GM18520 (cell line): ENCODE results near the gene SCCPDH.

Source experiments
- ATAC-seq: cut with Tn5 transposase; IDR thresholded peaks from one replicate; pipeline ENCODE4 v1.9.1; 2021; ENCODE audit not compliant: unreplicated experiment

Gene SCCPDH

GRCh38 chr1:246782120-246782900, 58.1 kb downstream of the SCCPDH start:
- no peak for ATAC-seq

- no peak for ATAC-seq
Observed at GRCh38 chr1:246784621-246785493, 60.6 kb downstream of the SCCPDH start.

- ATAC-seq, result no peak
Observed at GRCh38 chr1:246785494-246786111, 61.4 kb downstream of the SCCPDH start.

- no peak for ATAC-seq
Observed at GRCh38 chr1:246786606-246787238, 62.5 kb downstream of the SCCPDH start.

DNA sequence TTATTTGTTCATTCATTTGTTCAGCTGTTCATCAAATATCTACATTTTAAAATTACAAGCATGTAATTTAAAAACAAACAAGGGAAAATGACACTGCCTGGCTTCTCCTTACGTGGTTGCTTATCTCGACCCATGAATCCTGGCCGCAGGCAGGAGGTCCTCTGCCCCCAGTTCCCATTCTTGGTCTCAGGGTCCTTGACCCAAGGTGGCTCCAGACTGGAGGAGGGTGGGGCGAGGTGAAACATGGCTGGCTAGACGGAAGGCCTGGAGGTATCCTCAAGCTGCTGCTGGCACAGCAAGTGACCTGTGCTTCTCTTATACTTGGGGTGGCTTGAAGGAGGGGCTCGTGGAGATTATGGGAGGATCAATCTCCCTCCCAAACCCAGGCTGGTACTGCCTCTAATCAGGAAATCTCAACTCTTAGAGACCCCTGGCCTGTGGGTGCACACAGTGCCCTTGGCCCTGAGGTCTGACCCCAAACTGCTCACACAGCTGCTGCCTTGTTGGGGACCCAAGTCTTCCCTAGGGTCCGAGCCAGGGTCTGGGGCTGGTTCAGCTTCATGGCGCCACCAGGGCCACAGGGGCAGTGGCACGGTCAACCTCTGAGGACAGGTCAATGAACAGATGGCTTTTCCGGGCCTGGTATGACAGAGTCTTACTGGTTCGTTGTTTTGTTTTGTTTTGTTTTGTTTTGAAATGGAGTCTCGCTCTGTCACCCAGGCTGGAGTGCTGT, 63.7 kb downstream of the SCCPDH start:
- ATAC-seq, result no peak

- no peak for ATAC-seq
Observed at GRCh38 chr1:246788895-246789338, 64.7 kb downstream of the SCCPDH start.

DNA sequence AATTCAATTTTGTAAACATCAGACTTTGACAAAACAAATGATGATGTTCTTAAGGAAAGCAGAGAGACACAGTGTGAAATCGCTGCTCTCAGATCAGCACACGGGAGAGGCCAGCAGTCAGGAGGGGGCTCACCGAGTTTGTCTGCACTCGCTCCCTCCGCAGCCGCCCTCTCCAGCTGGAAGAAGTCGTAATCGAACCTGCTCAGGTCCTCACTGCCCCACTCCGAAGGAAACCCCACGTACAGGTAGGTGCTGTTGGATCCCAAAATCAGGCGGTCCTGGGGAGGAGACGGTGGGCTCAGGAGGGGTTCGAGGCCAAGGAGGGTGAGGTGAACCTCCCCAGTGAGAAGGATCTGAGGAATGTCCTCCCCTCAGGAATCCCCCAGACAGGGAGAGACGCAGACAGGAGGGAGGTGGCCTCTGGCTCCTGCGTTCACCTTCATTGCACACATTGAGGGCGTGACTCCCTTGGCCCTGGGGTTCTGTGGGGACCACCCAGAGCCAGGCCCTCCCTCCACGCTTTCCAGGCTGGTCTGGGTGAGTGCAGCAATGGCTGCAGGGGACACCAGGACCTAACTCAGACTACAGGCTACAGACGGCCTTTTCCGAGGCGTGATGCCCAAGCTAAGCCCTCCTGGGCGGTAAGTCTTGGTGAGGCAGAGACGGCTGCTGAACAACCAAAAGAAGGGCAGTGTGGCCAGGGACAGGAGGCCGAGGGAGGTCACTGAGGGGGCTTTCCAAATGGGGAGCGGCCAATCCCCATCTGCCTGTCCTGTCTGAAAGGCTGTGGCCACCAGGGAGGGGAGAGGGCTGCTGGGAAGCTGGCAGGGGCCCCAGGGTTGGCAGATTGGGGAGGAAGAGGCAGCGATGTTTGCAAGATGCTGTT, 65.5 kb downstream of the SCCPDH start:
- ATAC-seq, result no peak

GRCh38 chr1:246790364-246790763, 66.2 kb downstream of the SCCPDH start:
- no peak for ATAC-seq

DNA sequence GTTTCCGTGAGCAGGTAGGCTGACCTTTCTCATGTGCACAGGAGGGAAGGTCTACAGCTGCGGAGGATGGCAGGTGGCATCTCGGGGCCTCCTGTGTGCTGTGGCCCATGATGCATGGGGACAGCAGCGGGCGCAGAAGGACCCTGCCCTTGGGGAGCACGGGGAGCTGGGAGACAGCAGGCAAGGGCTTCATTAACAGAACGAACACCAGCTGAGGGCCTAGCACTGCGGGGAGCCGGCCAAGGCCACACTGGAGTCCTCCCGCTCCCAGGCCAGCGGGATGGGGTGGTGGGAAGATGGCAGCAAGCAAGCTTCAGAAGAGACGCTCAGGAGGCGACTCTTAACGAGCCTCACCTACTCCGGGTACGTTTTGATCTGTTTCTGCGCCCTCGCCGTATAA, 66.6 kb downstream of the SCCPDH start:
- no peak for ATAC-seq

- ATAC-seq, result no peak
Observed at GRCh38 chr1:246791303-246791918, 67.2 kb downstream of the SCCPDH start.

DNA sequence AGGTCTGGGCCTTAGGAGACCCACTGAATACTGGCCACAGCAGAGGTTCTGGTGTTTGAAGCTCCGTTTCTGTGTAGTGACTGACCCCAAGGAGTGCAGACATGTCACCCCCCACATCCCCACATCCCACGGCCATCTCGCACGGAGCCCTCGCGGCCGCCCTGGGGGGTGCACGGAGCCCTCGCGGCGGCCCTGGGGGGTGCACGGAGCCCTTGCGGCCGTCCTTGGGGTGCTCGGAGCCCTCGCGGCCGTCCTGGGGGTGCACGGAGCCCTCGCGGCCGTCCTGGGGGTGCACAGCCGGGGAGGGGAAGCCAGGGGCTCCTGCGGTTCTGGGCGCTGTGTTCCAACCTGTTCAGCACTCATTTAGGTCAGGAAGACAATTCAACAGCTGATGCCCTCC, 68.4 kb downstream of the SCCPDH start:
- ATAC-seq, result no peak

GRCh38 chr1:246793356-246793896, 69.2 kb downstream of the SCCPDH start:
- ATAC-seq, result no peak

- ATAC-seq, result no peak
Observed at GRCh38 chr1:246794048-246794827, 70.0 kb downstream of the SCCPDH start.

GRCh38 chr1:246794828-246795671, 70.8 kb downstream of the SCCPDH start:
- ATAC-seq, result no peak

DNA sequence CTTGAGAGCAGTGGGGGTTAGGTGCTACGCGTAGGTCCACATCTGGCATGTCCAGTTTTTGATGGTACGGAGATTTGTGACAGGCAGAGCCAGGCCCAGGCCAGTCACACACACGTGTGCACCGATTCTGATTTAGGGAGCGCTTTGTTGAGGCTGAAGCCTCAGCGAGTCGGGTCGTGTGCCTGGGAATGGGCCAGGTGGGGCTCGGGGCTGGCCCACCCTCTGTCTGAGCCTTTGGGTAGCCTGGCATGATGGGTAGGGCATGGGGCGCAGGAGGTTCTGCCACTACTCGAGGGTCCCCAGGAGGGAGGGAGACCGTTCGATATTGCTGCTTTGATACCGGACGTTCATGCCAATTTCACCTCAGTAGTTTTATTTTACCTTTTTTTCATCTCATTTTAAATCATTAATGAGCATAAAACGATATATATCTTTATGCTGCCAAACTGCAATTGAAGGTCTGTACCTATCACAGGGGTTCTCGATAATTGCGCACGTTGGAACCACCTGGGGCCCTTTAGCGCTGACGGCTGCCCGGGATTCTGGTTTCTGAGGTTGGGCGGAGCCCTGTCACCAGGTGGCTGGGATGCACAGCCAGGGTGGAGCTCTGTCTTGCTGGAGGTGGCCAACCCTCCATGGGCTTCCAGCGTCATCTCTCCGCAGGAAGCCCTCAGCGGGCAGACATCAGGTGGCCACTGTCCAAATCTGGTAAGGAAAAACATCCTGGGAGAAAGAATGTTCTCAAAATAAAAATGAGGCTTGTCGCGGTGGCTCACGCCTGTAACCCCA, 71.9 kb downstream of the SCCPDH start:
- ATAC-seq, result no peak

- ATAC-seq, result no peak
Observed at GRCh38 chr1:246797157-246797556, 72.9 kb downstream of the SCCPDH start.
